GM20000 (cell line): ENCODE results near the gene NARF.

Experiments used
- DNase-seq: peaks from one replicate; pipeline ENCODE4 v3.0.0; 2012; ENCODE audit warnings: low spot score
- CTCF ChIP-seq: IDR thresholded peaks from 2 replicates; pipeline ENCODE4 v1.5.1; 2012; ENCODE audit warnings: mild to moderate bottlenecking, control low read depth; ENCODE audit errors: extremely low read depth, missing control alignments

NARF gene

GRCh38 chr17:82486231-82487094, 27.9 kb downstream of the NARF start:
- TF ChIP-seq CTCF: no peak
- no peak for DNase-seq

- TF ChIP-seq CTCF: no peak
- no peak for DNase-seq
Observed at GRCh38 chr17:82487910-82488309, 29.4 kb downstream of the NARF start.

- no peak for DNase-seq
- TF ChIP-seq CTCF: no peak
Observed at GRCh38 chr17:82489117-82489516, 30.6 kb downstream of the NARF start.

- no peak for TF ChIP-seq CTCF
- DNase-seq: no peak
Observed at GRCh38 chr17:82489851-82490511, 31.4 kb downstream of the NARF start.

- DNase-seq: no peak
- TF ChIP-seq CTCF: no peak
Observed at GRCh38 chr17:82490512-82491195, 32.1 kb downstream of the NARF start.

GRCh38 chr17:82491196-82491530, 32.6 kb downstream of the NARF start:
- TF ChIP-seq CTCF: no peak
- DNase-seq: no peak

GRCh38 chr17:82491533-82491932, 33.0 kb downstream of the NARF start:
- no peak for DNase-seq
- TF ChIP-seq CTCF: no peak
